Breast epithelium (tissue), 4 donors: ENCODE results near the gene CYB561. TPM values are rescaled to one million over a fixed set of nuclear protein-coding genes. Genes with fewer than 3 reads are reported as not detected.

ENCODE experiments used
- DNase-seq, 2 donors: peaks; one replicate each; pipeline ENCODE4 v3.0.0-alpha.2; 2019; ENCODE audit warnings: low spot score in 2 of 2
- H3K27ac ChIP-seq, 2 donors: fragments of 200-600 bp; sonication (generic) in 1 of 2; one replicate each; pipeline ENCODE4 v1.5.1; 2016 to 2019; ENCODE audit warnings: mild to moderate bottlenecking in 1 of 2
- H3K27me3 ChIP-seq, 2 donors: fragments of 200-600 bp; sonication (generic) in 1 of 2; one replicate each; pipeline versions ENCODE4 v1.5.1 to v1.6.0; 2017 to 2019; ENCODE audit warnings: control low read depth in 1 of 2, mild to moderate bottlenecking in 1 of 2
- H3K36me3 ChIP-seq: fragments of 200-600 bp; one replicate; pipeline ENCODE4 v1.5.1; 2019
- H3K4me1 ChIP-seq, 2 donors: fragments of 200-600 bp; sonication (generic); one replicate each; pipeline ENCODE4 v1.5.1; 2016 to 2019; ENCODE audit warnings: control low read depth in 1 of 2
- H3K4me3 ChIP-seq, 3 donors: fragments of 200-600 bp; sonication (generic); 1 replicate in 2 of 3; 2 replicates in 1 of 3; pipeline ENCODE4 v1.5.1; 2016 to 2019; ENCODE audit warnings: mild to moderate bottlenecking in 3 of 3, moderate library complexity in 2 of 3
- H3K9me3 ChIP-seq, 2 donors: fragments of 200-600 bp; sonication (generic) in 1 of 2; one replicate each; pipeline ENCODE4 v1.5.1; 2016 to 2019; ENCODE audit warnings: control low read depth in 1 of 2
- CTCF ChIP-seq, 3 donors: fragments of 450-650 bp; IDR thresholded peaks; one replicate each; pipeline ENCODE4 v1.5.1; 2016 to 2017; ENCODE audit warnings: antibody characterized with exemption in 3 of 3, mild to moderate bottlenecking in 3 of 3, moderate library complexity in 3 of 3
- POLR2A ChIP-seq: fragments of 450-650 bp; IDR thresholded peaks from one replicate; pipeline ENCODE4 v1.6.1; 2016; ENCODE audit warnings: antibody characterized with exemption, mild to moderate bottlenecking, moderate library complexity
- POLR2AphosphoS5 ChIP-seq, 3 donors: sonication (generic); formaldehyde crosslinking; IDR thresholded peaks; one replicate each; pipeline ENCODE4 v1.6.1; 2017; ENCODE audit warnings: antibody characterized with exemption in 3 of 3
- intact Hi-C: fragments of 100-400 bp; cut with DNase I; formaldehyde crosslinking; loops from one replicate; pipeline ENCODE4 v1.15.1; 2023; ENCODE audit warnings: low total_unique reads
- total RNA-seq, 3 donors: library from RNA; depleted of rRNA; stranded (reverse); fragments of >200 nt; gene quantifications; one replicate each; pipeline ENCODE4 v1.1.0, GENCODE V29; 2016

CYB561 gene
- total RNA-seq, 3 donors from 2014 or later = 14.6 to 52.4 (median 43.3) TPM

DNA sequence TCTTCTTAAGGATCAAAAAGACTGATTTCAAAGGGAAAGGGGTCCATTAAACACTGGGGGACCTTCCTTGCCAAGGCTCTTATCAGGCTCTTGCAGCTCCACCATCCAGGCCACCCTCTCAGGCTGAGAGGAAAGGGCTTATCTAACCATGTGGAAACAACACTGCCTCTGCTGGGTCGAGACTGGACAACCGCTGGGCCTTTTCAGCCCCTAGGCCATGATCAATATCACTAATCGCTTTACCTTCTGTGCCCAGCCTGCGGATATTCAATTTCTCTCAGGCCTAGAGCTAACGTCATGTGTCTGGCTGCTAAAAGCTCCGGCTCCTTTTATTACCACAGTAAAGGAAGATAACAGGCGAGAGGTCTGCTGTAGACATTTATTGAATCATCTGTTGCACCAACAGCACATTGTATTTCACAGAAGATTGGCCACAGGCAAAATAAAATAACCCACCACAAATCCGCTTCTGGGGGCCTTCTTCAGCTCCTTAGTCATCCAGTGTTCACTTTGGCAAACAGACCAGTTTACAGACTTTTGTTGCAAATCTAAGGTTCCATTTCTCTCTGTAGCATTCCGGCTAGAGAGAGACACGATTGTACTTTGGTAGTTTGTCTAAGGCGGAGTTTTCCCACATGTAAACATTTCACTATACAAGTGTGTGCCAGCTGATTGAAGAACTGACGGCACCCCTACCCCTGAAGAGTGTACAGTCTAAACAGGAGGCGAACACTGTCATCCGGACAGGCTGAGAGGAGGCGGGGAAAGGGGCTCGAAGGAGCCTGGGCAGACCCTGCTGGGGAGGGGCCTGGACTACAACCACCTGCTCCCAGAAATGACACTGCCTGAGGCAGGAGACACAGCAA, 13.9 kb downstream of the CYB561 start:
- Histone ChIP-seq H3K4me3 (no peak overlapping the region), H3K36me3 (no peaks in the 10 kb centered on the region), H3K9me3 (no peaks in the 10 kb centered on the region), H3K4me1 (peaks cover 11 to 28% of the 10 kb centered on the region in 2 donors), H3K27ac (peak overlapping the region; percentile 78 to 82), H3K27me3 (no peaks in the 10 kb centered on the region)
- no peak for TF ChIP-seq POLR2A
- no peak for DNase-seq
- intact Hi-C loops = no loop called here

DNA sequence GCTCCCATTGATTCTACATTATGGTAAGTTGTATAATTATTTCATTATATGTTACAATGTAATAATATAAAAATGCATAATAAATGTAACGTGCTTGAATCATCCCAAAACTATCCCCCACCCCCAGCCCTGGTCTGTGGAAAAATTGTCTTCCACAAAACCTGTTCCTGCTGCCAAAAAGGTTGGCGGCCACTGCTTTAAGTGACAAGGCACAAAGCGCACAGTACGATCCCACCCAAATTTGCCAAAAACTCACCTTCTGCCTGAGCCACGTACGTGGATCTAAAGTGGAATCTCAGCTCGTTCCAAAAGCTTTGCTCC, 14.5 kb downstream of the CYB561 start:
- Histone ChIP-seq H3K4me3 (no peak overlapping the region), H3K9me3 (no peaks in the 10 kb centered on the region), H3K4me1 (peaks cover 6 to 22% of the 10 kb centered on the region in 2 donors), H3K27me3 (no peaks in the 10 kb centered on the region), H3K27ac (peak overlapping the region in 1 of 2 donors; percentile 52), H3K36me3 (no peaks in the 10 kb centered on the region)
- DNase-seq = no peak
- intact Hi-C loops = no loop called here
- TF ChIP-seq POLR2A (no peak), POLR2AphosphoS5 (IDR thresholded peaks at IDR 0.05) (no peak), CTCF (IDR thresholded peaks at IDR 0.05) (no peak)

GRCh38 chr17:63430223-63430622, 15.9 kb downstream of the CYB561 start:
- peaks cover 4 to 8% of the 10 kb centered on the region in 2 donors for H3K4me1 ChIP-seq
- TF ChIP-seq CTCF (IDR thresholded peaks at IDR 0.05) (no peak), POLR2A (no peak), POLR2AphosphoS5 (IDR thresholded peaks at IDR 0.05) (no peak)
- no peaks in the 10 kb centered on the region for H3K27me3 ChIP-seq
- DNase-seq = no peak
- no peak overlapping the region for H3K4me3 ChIP-seq
- no peak overlapping the region for H3K27ac ChIP-seq
- no peaks in the 10 kb centered on the region for H3K9me3 ChIP-seq
- H3K36me3 ChIP-seq = no peaks in the 10 kb centered on the region
- intact Hi-C loops = no loop called here

DNA sequence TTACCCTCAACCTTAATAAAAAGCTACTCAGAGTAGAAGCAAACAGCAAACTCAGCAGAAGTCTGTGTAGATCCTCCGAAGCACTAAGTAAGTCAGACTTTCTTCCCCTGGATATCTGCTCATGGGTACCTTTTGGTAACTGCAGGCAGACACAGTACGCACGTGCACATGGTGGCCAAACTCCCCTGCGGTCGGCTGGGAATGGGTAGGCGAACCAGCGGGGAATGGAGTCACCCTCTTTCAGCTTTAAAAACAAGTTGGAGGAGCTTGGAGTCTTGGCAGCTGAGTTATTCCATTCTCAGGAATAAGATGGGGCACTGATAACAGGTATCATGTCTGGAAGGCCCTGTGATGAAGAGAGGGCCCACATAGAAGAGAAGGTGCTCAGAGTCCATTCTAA, 16.3 kb downstream of the CYB561 start:
- TF ChIP-seq CTCF (IDR thresholded peaks at IDR 0.05) = no peak
- no peak for TF ChIP-seq POLR2AphosphoS5 (IDR thresholded peaks at IDR 0.05)
- no peak for TF ChIP-seq POLR2A
- H3K9me3 ChIP-seq = no peaks in the 10 kb centered on the region
- H3K4me1 ChIP-seq = peaks cover under 1 to 5% of the 10 kb centered on the region in 2 donors
- no peak overlapping the region for H3K27ac ChIP-seq
- no peak for DNase-seq
- H3K4me3 ChIP-seq = no peak overlapping the region
- intact Hi-C loops = loop anchor here (10.0 kb wide), 1 partner anchor 185 kb away; no protein-coding TSS in a partner anchor
- no peaks in the 10 kb centered on the region for H3K36me3 ChIP-seq
- no peaks in the 10 kb centered on the region for H3K27me3 ChIP-seq

DNA sequence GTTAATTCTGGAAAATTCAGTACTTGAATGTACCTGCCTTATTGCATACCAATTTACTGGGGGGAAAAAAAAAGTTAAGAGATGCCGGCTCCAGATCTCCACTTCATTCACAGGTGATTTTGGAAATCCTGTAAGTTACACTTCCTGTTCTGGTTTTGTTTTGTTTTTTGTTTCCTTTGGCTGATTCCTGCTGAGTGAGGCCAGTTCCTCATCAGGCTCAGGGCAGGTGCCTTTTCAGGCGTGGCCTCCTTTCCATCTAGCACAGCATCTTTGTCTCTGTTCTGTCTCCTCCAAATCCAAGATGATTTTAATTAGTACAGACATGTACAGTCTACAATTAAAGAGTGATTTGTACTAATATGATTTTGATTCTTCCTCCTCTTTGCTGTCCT, 19.2 kb downstream of the CYB561 start:
- intact Hi-C loops = loop anchor here (10.0 kb wide), 1 partner anchor 188 kb away; no protein-coding TSS in a partner anchor
- no peaks in the 10 kb centered on the region for H3K36me3 ChIP-seq
- TF ChIP-seq POLR2AphosphoS5 (IDR thresholded peaks at IDR 0.05) (no peak), CTCF (IDR thresholded peaks at IDR 0.05) (no peak), POLR2A (no peak)

More for the DNA sequence above, 19.2 kb downstream of the CYB561 start:
- no peaks in the 10 kb centered on the region for H3K4me1 ChIP-seq
- no peaks in the 10 kb centered on the region for H3K27me3 ChIP-seq
- no peak overlapping the region for H3K4me3 ChIP-seq
- H3K27ac ChIP-seq = no peak overlapping the region
- no peaks in the 10 kb centered on the region for H3K9me3 ChIP-seq
- DNase-seq = no peak
